ENCODE results near the gene SNX21. TPM values are rescaled to one million over a fixed set of nuclear protein-coding genes. Genes with fewer than 3 reads are reported as not detected.
A peak's percentile ranks its signal among the peaks of the same experiment; 100 is the strongest.

Gene SNX21
- total RNA-seq, 4 donors from 2014 or later, result 36.7 to 222 (median 63.0) TPM

DNA sequence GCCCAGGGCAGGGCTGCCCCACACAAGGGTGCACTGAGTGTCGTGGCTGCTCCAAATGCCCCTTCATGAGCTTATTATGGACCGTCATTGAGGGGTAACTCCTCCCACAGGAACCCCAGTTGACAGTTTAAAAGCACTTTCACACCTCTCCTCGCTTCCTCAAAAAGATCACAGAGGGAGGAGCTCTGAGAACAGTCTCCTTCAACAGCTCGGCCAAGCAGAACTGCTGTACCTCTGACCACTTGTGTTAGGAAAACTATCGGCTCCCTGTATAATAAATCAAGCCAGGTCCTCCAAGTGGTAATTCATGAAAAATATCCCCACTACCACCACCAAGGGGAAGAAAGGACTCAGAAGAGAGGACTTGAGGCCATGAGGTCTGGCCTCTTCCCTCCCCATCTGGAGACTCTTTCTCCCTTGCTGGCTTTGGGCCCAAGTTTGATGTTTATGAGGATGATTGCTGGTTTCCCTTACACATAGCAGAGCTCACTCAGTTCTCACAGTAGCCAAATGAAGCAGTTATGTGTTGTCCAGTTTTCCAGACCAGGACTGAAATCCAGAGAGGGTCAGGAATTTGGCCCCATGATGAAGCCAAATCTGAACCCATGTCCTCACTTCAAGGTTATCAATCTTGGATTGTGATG lies 8.7 kb downstream of the SNX21 start:
- in situ Hi-C loops (cut with MboI; ENCODE audit: low pct_ligation_motif_present in 1 of 4, low pct_unique_long_range_greater_than_20kb in 1 of 4, low sequenced_read_pairs in 3 of 4), result no loop called here
- Histone ChIP-seq H3K27me3 (no peaks in the 10 kb centered on the region), H3K27ac (peak overlapping the region; percentile 39 to 70 (median 61)), H3K4me3 (no peak overlapping the region), H3K36me3 (peaks cover 0 to 22% (median 5%) of the 10 kb centered on the region in 4 donors), H3K4me1 (peaks cover 4 to 19% (median 6%) of the 10 kb centered on the region in 4 donors), H3K9me3 (no peaks in the 10 kb centered on the region)
- whole genome bisulfite sequencing, 2 donors (ENCODE audit: low coverage in 1 of 2), result 46% methylated on average over 5 of the region's 5 CpGs; no CpG with 5 or more reads in 1 of the 2 donors
- intact Hi-C loops (cut with DNase I; ENCODE audit: low total_unique reads), result no loop called here
- peak in 2 of 3 donors; percentile 38 to 44 for TF ChIP-seq POLR2AphosphoS5 (IDR thresholded peaks at IDR 0.05)
- TF ChIP-seq, protein P1, sequence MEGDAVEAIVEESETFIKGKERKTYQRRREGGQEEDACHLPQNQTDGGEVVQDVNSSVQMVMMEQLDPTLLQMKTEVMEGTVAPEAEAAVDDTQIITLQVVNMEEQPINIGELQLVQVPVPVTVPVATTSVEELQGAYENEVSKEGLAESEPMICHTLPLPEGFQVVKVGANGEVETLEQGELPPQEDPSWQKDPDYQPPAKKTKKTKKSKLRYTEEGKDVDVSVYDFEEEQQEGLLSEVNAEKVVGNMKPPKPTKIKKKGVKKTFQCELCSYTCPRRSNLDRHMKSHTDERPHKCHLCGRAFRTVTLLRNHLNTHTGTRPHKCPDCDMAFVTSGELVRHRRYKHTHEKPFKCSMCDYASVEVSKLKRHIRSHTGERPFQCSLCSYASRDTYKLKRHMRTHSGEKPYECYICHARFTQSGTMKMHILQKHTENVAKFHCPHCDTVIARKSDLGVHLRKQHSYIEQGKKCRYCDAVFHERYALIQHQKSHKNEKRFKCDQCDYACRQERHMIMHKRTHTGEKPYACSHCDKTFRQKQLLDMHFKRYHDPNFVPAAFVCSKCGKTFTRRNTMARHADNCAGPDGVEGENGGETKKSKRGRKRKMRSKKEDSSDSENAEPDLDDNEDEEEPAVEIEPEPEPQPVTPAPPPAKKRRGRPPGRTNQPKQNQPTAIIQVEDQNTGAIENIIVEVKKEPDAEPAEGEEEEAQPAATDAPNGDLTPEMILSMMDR (IDR thresholded peaks at IDR 0.05), result no peak
- DNase-seq, result peak; percentile 32

DNA sequence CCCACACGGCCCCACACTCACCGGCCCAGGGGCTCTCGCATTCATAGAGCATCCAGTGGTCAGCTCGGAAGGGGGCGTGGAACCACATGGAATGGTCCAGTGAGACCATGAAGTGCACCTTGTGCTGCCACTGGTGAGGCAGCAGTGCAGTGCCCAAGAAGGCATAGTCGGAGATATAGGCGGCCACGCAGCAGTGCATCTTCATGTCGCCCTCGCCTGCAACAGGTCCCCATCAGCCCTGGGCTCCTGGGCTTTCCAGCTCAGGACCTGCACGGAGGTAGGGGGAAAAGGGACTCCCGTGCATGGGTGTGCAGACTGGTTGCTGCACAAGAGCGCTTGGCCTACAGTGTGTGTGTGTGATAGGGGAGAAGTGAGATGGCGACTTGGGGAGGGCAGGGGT lies 9.9 kb downstream of the SNX21 start:
- peaks cover 0 to 22% (median 7%) of the 10 kb centered on the region in 4 donors for H3K36me3 ChIP-seq
- no peaks in the 10 kb centered on the region for H3K27me3 ChIP-seq
- H3K4me1 ChIP-seq, result peaks cover 4 to 19% (median 6%) of the 10 kb centered on the region in 4 donors
- DNase-seq, result no peak
- no peaks in the 10 kb centered on the region for H3K9me3 ChIP-seq
- TF ChIP-seq POLR2A (IDR thresholded peaks at IDR 0.05), result no peak
- TF ChIP-seq, protein P1 (IDR thresholded peaks at IDR 0.05), result no peak
- intact Hi-C loops (cut with DNase I; ENCODE audit: low total_unique reads) (no loop called here), in situ Hi-C loops (cut with MboI; ENCODE audit: low pct_ligation_motif_present in 1 of 4, low pct_unique_long_range_greater_than_20kb in 1 of 4, low sequenced_read_pairs in 3 of 4) (no loop called here)
- WGBS, 2 donors (ENCODE audit: low coverage in 1 of 2), result 87 to 98% methylated on average over 3 to 14 of the region's 14 CpGs
- no peak overlapping the region for H3K4me3 ChIP-seq
- H3K27ac ChIP-seq, result peak overlapping the region; percentile 39 to 70 (median 61)

DNA sequence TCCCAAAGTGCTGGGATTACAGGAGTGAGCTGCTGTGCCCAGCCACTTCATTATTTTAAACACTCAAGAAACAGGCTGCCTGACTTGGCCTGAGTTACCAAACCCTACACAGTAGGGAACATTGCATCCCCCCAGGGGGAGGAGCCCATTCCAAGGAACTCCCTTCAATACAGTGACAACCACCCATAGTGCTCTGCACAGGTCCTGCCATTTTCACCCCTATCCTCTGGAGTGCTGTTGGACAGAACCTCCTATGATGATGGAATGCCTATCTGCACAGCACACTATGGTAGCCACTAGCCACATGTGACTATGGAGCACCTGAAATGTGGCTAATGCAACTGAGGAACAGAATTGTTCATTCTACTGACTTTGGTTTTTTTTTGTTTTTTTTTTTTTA lies 11.9 kb downstream of the SNX21 start:
- peak overlapping the region in 1 of 4 donors; percentile 4 for H3K27ac ChIP-seq
- H3K27me3 ChIP-seq, result no peaks in the 10 kb centered on the region
- intact Hi-C loops (cut with DNase I; ENCODE audit: low total_unique reads), result no loop called here
- TF ChIP-seq, protein P1 (IDR thresholded peaks at IDR 0.05), result no peak
- no peak for TF ChIP-seq POLR2AphosphoS5 (IDR thresholded peaks at IDR 0.05)
- no peak for TF ChIP-seq EP300 (IDR thresholded peaks at IDR 0.05; ENCODE audit: low read depth)
- no peak for TF ChIP-seq POLR2A (IDR thresholded peaks at IDR 0.05)
- H3K9me3 ChIP-seq, result no peaks in the 10 kb centered on the region
- in situ Hi-C loops (cut with MboI; ENCODE audit: low pct_ligation_motif_present in 1 of 4, low pct_unique_long_range_greater_than_20kb in 1 of 4, low sequenced_read_pairs in 3 of 4), result no loop called here
- DNase-seq, result no peak
- no peak overlapping the region for H3K4me3 ChIP-seq
- H3K36me3 ChIP-seq, result peaks cover 0 to 22% (median 8%) of the 10 kb centered on the region in 4 donors
- peaks cover 4 to 19% (median 6%) of the 10 kb centered on the region in 4 donors for H3K4me1 ChIP-seq

DNA sequence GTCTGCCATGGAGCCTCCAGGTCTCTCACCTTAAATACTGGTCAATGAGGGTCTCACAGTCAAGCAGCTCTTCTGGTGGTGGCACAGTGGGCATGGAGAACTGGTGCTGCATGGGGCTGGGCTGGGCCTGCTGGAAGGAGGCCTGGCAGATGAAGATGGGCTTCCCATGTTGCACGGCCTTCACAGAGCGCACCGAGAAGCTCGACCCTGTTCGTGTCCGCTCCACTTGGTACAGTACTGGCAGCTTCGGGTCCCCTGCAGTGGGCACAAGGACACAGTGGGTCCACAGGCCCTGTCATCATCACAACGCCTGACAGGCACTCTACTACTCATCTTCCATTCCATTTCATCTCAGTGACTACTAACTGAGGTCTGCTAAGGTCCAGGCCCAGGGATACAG lies 14.8 kb downstream of the SNX21 start:
- Histone ChIP-seq H3K9me3 (no peaks in the 10 kb centered on the region), H3K4me3 (no peak overlapping the region), H3K4me1 (peaks cover 0 to 1% (median 0%) of the 10 kb centered on the region in 4 donors), H3K36me3 (peaks cover 0 to 19% (median 7%) of the 10 kb centered on the region in 4 donors), H3K27me3 (no peaks in the 10 kb centered on the region), H3K27ac (no peak overlapping the region)
- intact Hi-C loops (cut with DNase I; ENCODE audit: low total_unique reads) (no loop called here), in situ Hi-C loops (cut with MboI; ENCODE audit: low pct_ligation_motif_present in 1 of 4, low pct_unique_long_range_greater_than_20kb in 1 of 4, low sequenced_read_pairs in 3 of 4) (no loop called here)
- TF ChIP-seq EP300 (IDR thresholded peaks at IDR 0.05; ENCODE audit: low read depth), result no peak
- no peak for TF ChIP-seq POLR2AphosphoS5 (IDR thresholded peaks at IDR 0.05)
- TF ChIP-seq, protein P1 (IDR thresholded peaks at IDR 0.05), result no peak
- TF ChIP-seq POLR2A (IDR thresholded peaks at IDR 0.05), result no peak
- no peak for DNase-seq
- WGBS, 2 donors (ENCODE audit: low coverage in 1 of 2), result 91% methylated on average over 8 of the region's 8 CpGs; no CpG with 5 or more reads in 1 of the 2 donors
